Astrocyte of the cerebellum (primary cell): ENCODE data around the gene KIF1A.

ENCODE experiments used
- DNase-seq: peaks from one replicate; pipeline ENCODE4 v3.0.0-alpha.2; 2011; ENCODE audit warnings: low read depth
- H3K4me3 ChIP-seq: 2 replicates; pipeline ENCODE4 v1.5.1; 2011; ENCODE audit warnings: mild to moderate bottlenecking, low read depth, low read length, moderate library complexity
- in situ Hi-C: cut with HindIII; loops from 2 replicates; pipeline ENCODE4 v1.10.0; 2017; ENCODE audit warnings: low sequenced_read_pairs
- TF ChIP-seq, protein P1 (sequence below): IDR thresholded peaks from 2 replicates; pipeline ENCODE4 v1.5.1; 2012; ENCODE audit warnings: low read length, low read depth, moderate library complexity, mild to moderate bottlenecking; ENCODE audit errors: missing control alignments

Gene KIF1A

GRCh38 chr2:240747256-240747655 is 72.8 kb downstream of the KIF1A start:
- no peak overlapping the region for H3K4me3 ChIP-seq
- DNase-seq = no peak
- in situ Hi-C loops = no loop called here
- TF ChIP-seq, protein P1, sequence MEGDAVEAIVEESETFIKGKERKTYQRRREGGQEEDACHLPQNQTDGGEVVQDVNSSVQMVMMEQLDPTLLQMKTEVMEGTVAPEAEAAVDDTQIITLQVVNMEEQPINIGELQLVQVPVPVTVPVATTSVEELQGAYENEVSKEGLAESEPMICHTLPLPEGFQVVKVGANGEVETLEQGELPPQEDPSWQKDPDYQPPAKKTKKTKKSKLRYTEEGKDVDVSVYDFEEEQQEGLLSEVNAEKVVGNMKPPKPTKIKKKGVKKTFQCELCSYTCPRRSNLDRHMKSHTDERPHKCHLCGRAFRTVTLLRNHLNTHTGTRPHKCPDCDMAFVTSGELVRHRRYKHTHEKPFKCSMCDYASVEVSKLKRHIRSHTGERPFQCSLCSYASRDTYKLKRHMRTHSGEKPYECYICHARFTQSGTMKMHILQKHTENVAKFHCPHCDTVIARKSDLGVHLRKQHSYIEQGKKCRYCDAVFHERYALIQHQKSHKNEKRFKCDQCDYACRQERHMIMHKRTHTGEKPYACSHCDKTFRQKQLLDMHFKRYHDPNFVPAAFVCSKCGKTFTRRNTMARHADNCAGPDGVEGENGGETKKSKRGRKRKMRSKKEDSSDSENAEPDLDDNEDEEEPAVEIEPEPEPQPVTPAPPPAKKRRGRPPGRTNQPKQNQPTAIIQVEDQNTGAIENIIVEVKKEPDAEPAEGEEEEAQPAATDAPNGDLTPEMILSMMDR = no peak

GRCh38 chr2:240746671-240747070 is 73.3 kb downstream of the KIF1A start:
- TF ChIP-seq, protein P1 = no peak
- H3K4me3 ChIP-seq = no peak overlapping the region
- no peak for DNase-seq
- in situ Hi-C loops = no loop called here

DNA sequence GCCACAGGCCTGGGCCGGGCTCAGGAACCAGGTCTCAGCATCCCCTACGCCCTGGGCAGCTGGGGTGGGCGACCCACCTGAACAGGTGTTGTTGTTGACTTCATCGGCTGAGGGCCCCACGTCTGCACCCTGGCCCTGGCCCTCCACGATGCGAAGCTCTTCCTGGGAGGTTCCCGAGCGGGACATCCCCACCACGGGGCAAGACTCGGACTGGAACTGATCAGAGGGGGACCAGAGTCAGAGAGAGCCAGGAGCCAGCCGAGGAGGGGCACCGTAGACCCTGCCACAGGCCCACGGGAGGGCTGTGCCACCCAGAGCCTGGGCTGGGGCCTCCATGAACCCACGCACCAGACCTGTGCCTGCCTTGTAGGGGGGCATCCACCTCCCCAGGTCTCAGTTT is 74.1 kb downstream of the KIF1A start:
- no peak overlapping the region for H3K4me3 ChIP-seq
- in situ Hi-C loops = no loop called here
- TF ChIP-seq, protein P1 = no peak
- DNase-seq = no peak

GRCh38 chr2:240745456-240745855 is 74.6 kb downstream of the KIF1A start:
- in situ Hi-C loops = no loop called here
- TF ChIP-seq, protein P1 = no peak
- no peak for DNase-seq
- H3K4me3 ChIP-seq = no peak overlapping the region

GRCh38 chr2:240742602-240743095 is 77.4 kb downstream of the KIF1A start:
- in situ Hi-C loops = no loop called here
- TF ChIP-seq, protein P1 = no peak
- no peak for DNase-seq
- no peak overlapping the region for H3K4me3 ChIP-seq

DNA sequence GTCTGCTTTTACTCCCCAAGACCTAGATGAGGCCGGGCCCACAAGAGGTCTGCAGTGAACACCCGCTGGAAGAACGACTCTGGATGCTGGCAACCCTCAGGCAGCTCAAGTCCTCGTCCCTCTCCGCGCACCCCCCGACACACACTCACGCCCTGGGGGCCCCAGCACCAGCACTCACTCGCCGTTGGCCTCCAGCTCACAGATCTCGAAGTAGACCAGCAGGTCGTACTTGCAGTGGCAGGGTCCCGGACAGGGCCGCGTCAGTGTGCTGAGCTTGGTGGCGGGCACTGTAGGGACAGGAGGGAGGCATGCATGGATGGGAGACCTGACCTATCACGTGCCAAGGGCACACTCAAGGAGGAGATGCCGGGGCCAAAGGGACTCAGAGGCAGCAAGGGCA is 78.9 kb downstream of the KIF1A start:
- no peak overlapping the region for H3K4me3 ChIP-seq
- TF ChIP-seq, protein P1 = no peak
- DNase-seq = no peak
- in situ Hi-C loops = no loop called here

GRCh38 chr2:240739797-240740196 is 80.2 kb downstream of the KIF1A start:
- DNase-seq = no peak
- in situ Hi-C loops = loop anchor here (5.0 kb wide), 1 partner anchor 58 kb away; no protein-coding TSS in a partner anchor
- no peak overlapping the region for H3K4me3 ChIP-seq
- TF ChIP-seq, protein P1 = no peak
